ENCODE measurements around the gene DCC. TPM values are rescaled to one million over a fixed set of nuclear protein-coding genes. Genes with fewer than 3 reads are reported as not detected.

The DCC gene
- total RNA-seq, 1 experiment from 2014 or later: not detected

DNA sequence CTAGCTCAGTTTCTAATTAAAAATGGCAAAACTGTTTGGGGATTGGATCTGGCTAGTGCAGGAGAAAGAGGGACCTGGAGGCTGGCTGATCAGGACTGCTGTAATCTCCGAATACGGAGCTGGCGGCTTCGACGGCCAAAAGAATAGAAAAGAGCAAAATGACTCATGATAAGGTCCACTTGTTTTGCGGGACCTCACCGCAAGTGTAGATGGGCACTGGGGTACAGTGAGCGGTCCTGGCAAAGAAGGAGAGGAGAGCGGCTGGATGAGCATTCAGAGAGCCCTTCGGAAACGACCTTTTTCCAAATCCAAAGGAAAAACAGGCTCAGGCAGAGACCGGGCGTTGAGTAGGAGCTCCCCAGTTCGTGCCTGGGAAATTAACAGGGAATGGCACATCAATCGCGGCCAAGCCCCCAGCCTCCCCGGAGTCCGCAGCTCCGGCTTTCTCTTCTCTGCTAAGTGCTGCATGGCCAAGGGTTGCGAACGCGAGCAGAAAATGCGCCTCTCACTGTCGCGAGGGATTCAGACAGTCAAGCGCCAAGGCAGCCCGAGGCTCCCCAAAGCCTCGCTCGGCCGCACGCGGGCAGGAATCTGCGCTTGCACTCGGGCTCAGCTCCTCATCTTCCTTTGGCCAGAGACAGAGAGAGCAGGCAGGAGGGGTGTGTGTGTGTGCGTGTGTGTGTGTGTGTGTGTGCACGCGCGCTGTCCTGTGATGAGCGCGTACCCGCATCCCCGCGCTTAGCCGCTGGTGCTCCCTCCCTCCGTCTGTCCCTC is 1.8 kb downstream of the DCC start:
- H3K27ac Mint-ChIP-seq (ENCODE audit: low read depth, unreplicated experiment): no peak overlapping the region
- POLR2A ChIA-PET: no interaction called here
- CTCF ChIA-PET: interaction anchor here (0.6 kb wide), 4 partner anchors 185 to 1078 kb away, joined by 3 to 4 read pairs (median 3); no protein-coding TSS in a partner anchor
- no peaks in the 10 kb centered on the region for H3K27me3 Mint-ChIP-seq (ENCODE audit: insufficient read depth, unreplicated experiment)
- H3K4me1 Mint-ChIP-seq (ENCODE audit: insufficient read depth, unreplicated experiment): no peaks in the 10 kb centered on the region
- no peak overlapping the region for H3K4me3 Mint-ChIP-seq (ENCODE audit: unreplicated experiment)
- BruUV-seq (replicated peaks): no TSS peak
- no peak for DNase-seq (ENCODE audit: unreplicated experiment)
- no peaks in the 10 kb centered on the region for H3K36me3 Mint-ChIP-seq (ENCODE audit: insufficient read depth, unreplicated experiment)
- TF ChIP-seq, protein P1, sequence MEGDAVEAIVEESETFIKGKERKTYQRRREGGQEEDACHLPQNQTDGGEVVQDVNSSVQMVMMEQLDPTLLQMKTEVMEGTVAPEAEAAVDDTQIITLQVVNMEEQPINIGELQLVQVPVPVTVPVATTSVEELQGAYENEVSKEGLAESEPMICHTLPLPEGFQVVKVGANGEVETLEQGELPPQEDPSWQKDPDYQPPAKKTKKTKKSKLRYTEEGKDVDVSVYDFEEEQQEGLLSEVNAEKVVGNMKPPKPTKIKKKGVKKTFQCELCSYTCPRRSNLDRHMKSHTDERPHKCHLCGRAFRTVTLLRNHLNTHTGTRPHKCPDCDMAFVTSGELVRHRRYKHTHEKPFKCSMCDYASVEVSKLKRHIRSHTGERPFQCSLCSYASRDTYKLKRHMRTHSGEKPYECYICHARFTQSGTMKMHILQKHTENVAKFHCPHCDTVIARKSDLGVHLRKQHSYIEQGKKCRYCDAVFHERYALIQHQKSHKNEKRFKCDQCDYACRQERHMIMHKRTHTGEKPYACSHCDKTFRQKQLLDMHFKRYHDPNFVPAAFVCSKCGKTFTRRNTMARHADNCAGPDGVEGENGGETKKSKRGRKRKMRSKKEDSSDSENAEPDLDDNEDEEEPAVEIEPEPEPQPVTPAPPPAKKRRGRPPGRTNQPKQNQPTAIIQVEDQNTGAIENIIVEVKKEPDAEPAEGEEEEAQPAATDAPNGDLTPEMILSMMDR (IDR thresholded peaks at IDR 0.05; ENCODE audit: unreplicated experiment): no peak
- H3K9me3 Mint-ChIP-seq (ENCODE audit: unreplicated experiment): no peaks in the 10 kb centered on the region
- intact Hi-C loops (cut with micrococcal nuclease): no loop called here

DNA sequence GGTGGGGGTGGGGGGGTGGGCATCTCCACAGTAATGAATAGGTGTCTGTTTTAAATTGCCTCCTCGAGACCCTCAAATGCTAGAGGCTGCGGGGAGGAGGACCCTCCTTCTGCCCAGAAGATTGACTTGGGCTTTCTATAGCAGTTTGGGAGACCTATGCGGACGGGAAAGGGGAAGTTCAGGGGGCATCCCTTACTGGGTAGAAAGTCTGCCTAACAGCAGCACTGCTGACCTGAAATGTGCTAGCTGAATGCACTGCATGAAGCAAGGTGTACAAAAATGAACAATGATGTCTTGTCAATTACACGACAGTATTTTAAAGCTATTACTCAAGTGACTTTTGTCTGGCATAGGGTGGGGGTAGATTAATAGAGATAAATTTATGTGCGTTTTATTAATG is 2.5 kb downstream of the DCC start:
- no peaks in the 10 kb centered on the region for H3K27me3 Mint-ChIP-seq (ENCODE audit: insufficient read depth, unreplicated experiment)
- H3K4me1 Mint-ChIP-seq (ENCODE audit: insufficient read depth, unreplicated experiment): no peaks in the 10 kb centered on the region
- BruUV-seq (replicated peaks): no TSS peak
- POLR2A ChIA-PET: no interaction called here
- CTCF ChIA-PET: interaction anchor here (0.6 to 0.7 kb wide), 3 partner anchors 10 to 429 kb away, joined by 3 to 4 read pairs (median 4); no protein-coding TSS in a partner anchor
- DNase-seq (ENCODE audit: unreplicated experiment): no peak
- H3K27ac Mint-ChIP-seq (ENCODE audit: low read depth, unreplicated experiment): no peak overlapping the region
- intact Hi-C loops (cut with micrococcal nuclease): no loop called here
- H3K9me3 Mint-ChIP-seq (ENCODE audit: unreplicated experiment): no peaks in the 10 kb centered on the region
- H3K4me3 Mint-ChIP-seq (ENCODE audit: unreplicated experiment): no peak overlapping the region
- no peaks in the 10 kb centered on the region for H3K36me3 Mint-ChIP-seq (ENCODE audit: insufficient read depth, unreplicated experiment)
- TF ChIP-seq, protein P1 (IDR thresholded peaks at IDR 0.05; ENCODE audit: unreplicated experiment): no peak

DNA sequence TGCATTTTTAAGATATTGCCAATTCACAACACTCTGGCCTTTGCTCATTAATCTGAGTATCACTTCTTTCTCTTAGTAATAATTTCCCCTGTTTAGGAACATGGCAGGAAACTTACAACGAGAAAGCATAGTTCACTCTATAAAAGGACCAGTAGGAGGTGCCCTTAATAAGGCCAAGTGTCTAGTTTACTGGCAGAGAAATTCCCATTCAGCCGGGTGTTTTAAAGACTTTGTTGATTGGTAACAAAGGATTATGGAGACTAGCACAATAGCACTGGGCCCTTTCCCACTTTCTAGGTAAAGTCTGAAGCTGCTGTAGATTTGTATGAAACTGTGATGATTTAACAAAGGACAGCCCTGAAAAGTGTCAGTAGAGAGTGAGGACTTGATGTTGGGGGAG is 3.1 kb downstream of the DCC start:
- TF ChIP-seq, protein P1 (IDR thresholded peaks at IDR 0.05; ENCODE audit: unreplicated experiment): no peak
- Mint-ChIP-seq H3K4me1 (ENCODE audit: insufficient read depth, unreplicated experiment) (no peaks in the 10 kb centered on the region), H3K27ac (ENCODE audit: low read depth, unreplicated experiment) (no peak overlapping the region), H3K4me3 (ENCODE audit: unreplicated experiment) (no peak overlapping the region), H3K9me3 (ENCODE audit: unreplicated experiment) (no peaks in the 10 kb centered on the region), H3K36me3 (ENCODE audit: insufficient read depth, unreplicated experiment) (no peaks in the 10 kb centered on the region), H3K27me3 (ENCODE audit: insufficient read depth, unreplicated experiment) (no peaks in the 10 kb centered on the region)
- intact Hi-C loops (cut with micrococcal nuclease): no loop called here
- CTCF ChIA-PET: interaction anchor here (0.6 to 0.7 kb wide), 2 partner anchors 9 to 30 kb away, joined by 3 to 4 read pairs; no protein-coding TSS in a partner anchor
- POLR2A ChIA-PET: no interaction called here
- peak; percentile 6 for DNase-seq (ENCODE audit: unreplicated experiment)
- BruUV-seq (replicated peaks): no TSS peak

DNA sequence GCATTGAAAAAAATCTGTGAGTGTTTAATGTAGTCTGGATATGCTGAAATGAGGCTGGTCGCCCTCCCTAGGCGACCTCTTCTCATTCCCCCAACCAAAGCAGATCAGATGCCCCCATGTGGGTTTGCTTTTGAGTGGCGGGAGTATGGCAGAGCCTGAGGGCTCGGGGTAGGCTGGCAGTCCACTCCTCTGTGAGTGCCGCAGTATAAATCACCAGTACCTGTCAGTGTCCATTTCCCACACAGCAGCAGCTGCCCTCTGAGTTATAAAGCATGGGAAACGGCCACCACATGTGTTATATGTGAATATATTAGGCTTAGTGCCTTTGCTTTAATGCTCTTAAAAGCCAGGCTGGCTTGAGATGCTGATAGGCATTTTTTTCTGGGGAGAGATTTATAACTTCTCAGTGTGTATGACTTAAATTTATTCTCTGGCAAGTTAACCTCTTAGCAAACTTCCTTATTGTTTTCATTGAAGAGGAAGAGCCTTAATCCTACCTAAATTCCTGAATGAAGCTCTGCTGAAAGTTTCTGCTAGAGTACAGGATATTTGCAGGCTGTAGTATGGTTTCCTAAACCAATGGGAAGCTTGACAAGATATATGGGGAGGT is 3.8 kb downstream of the DCC start:
- no peaks in the 10 kb centered on the region for H3K4me1 Mint-ChIP-seq (ENCODE audit: insufficient read depth, unreplicated experiment)
- no peaks in the 10 kb centered on the region for H3K27me3 Mint-ChIP-seq (ENCODE audit: insufficient read depth, unreplicated experiment)

More for the DNA sequence above, 3.8 kb downstream of the DCC start:
- DNase-seq (ENCODE audit: unreplicated experiment): no peak
- TF ChIP-seq, protein P1 (IDR thresholded peaks at IDR 0.05; ENCODE audit: unreplicated experiment): no peak
- CTCF ChIA-PET: interaction anchor here (0.6 kb wide), 1 partner anchor 29 kb away, joined by 3 read pairs; no protein-coding TSS in a partner anchor
- H3K36me3 Mint-ChIP-seq (ENCODE audit: insufficient read depth, unreplicated experiment): no peaks in the 10 kb centered on the region
- no peak overlapping the region for H3K27ac Mint-ChIP-seq (ENCODE audit: low read depth, unreplicated experiment)
- BruUV-seq (replicated peaks): no TSS peak
- intact Hi-C loops (cut with micrococcal nuclease): no loop called here
- no peaks in the 10 kb centered on the region for H3K9me3 Mint-ChIP-seq (ENCODE audit: unreplicated experiment)
- no peak overlapping the region for H3K4me3 Mint-ChIP-seq (ENCODE audit: unreplicated experiment)
- POLR2A ChIA-PET: no interaction called here

All from MCF 10A (cell line).